Bronchial epithelial cell (primary cell): ENCODE measurements around the gene BSG. TPM values are rescaled to one million over a fixed set of nuclear protein-coding genes. Genes with fewer than 3 reads are reported as not detected.

ENCODE experiments used
- DNase-seq: peaks from one replicate; pipeline ENCODE4 v3.0.0-alpha.2; 2010; ENCODE audit warnings: low read depth
- FAIRE-seq: peaks from 2 replicates; lab custom pipeline; 2011; peaks lifted over from hg19 to GRCh38; lab: Jason Lieb, UNC
- H3K27me3 ChIP-seq: 2 replicates; pipeline ENCODE4 v1.5.1; 2011; ENCODE audit warnings: low read length; ENCODE audit not compliant: control insufficient read depth, insufficient read depth
- H3K36me3 ChIP-seq: 2 replicates; pipeline ENCODE4 v1.5.1; 2011; ENCODE audit warnings: low read length; ENCODE audit not compliant: control insufficient read depth, insufficient read depth
- H3K4me3 ChIP-seq: 2 replicates; pipeline ENCODE4 v1.5.1; 2011; ENCODE audit warnings: mild to moderate bottlenecking, low read depth, low read length, control low read depth
- CTCF ChIP-seq: IDR thresholded peaks from 2 replicates; pipeline ENCODE4 v1.5.1; 2011; ENCODE audit warnings: mild to moderate bottlenecking, moderate library complexity, low read length, control low read depth, inconsistent platforms; ENCODE audit not compliant: insufficient read depth, severe bottlenecking
- total RNA-seq: library from RNA; depleted of rRNA; stranded (reverse); fragments of >200 nt; gene quantifications from 2 replicates; pipeline ENCODE4 v1.2.1, GENCODE V29; 2014

BSG gene
- total RNA-seq, 1 donor from 2014 or later = 369 TPM

DNA sequence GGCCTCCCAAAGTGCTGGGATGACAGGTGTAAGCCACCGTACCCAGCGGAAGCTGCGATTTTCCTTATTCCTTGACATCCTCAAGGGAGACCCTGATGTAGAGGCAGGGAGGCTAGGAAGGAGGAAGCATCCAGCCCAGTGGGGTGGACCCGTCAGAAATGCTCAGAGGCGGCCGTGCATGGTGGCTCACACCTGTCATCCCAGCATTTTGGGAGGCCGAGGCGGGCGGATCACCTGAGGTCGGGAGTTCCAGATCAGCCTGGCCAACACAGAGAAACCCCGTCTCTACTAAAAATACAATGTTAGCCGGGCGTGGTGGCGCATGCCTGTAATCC is 17.0 kb upstream of the BSG start:
- Histone ChIP-seq H3K27me3 (no peaks in the 10 kb centered on the region), H3K36me3 (no peaks in the 10 kb centered on the region), H3K4me3 (no peak overlapping the region)
- FAIRE-seq (no peak), DNase-seq (no peak)
- TF ChIP-seq CTCF = no peak

GRCh38 chr19:556611-557382 is 15.6 kb upstream of the BSG start:
- no peak for DNase-seq
- no peak for TF ChIP-seq CTCF
- H3K27me3 ChIP-seq = no peaks in the 10 kb centered on the region
- FAIRE-seq = no peak
- no peak overlapping the region for H3K4me3 ChIP-seq
- H3K36me3 ChIP-seq = no peaks in the 10 kb centered on the region

DNA sequence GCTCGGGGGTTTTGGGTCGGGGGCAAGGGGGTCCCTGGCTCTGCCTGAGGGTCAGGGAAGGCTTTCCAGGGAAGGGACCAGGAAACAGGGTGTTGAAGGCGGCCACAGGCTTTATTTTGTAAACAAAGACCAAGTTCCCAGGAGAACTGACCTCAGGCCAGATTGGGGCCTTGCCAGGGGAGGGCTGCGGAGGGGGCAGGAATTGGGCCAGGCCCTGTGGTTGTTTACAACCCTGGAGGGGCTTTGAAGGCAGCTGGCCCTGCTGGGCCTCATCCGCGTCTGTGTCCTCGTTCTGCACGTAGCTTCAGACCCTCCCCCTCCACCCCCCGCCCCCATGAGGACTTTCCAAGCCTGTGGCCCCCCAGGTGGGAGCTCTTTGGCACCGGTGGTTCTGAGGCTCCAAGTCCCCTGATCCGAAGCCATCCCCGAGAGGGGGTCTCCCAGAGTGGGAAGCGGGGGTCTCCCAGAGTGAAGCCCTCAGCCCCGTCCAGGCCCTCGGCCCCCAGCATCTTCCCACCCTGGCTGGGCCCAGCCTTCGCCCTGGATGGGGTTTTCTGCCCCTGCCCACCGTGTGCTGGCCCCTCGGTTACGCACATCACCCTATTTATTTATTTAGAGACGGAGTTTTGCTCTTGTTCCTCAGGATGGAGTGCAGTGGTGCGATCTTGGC is 13.5 kb upstream of the BSG start:
- no peaks in the 10 kb centered on the region for H3K27me3 ChIP-seq
- TF ChIP-seq CTCF = no peak
- FAIRE-seq (no peak), DNase-seq (no peak)
- no peaks in the 10 kb centered on the region for H3K36me3 ChIP-seq
- no peak overlapping the region for H3K4me3 ChIP-seq

GRCh38 chr19:560121-560520 is 12.3 kb upstream of the BSG start:
- TF ChIP-seq CTCF = no peak
- FAIRE-seq (no peak), DNase-seq (no peak)
- no peaks in the 10 kb centered on the region for H3K27me3 ChIP-seq
- no peak overlapping the region for H3K4me3 ChIP-seq
- H3K36me3 ChIP-seq = no peaks in the 10 kb centered on the region

GRCh38 chr19:566403-566802 is 6.0 kb upstream of the BSG start:
- no peak for DNase-seq
- no peak overlapping the region for H3K4me3 ChIP-seq

More at GRCh38 chr19:566403-566802, 6.0 kb upstream of the BSG start:
- Histone ChIP-seq H3K36me3 (no peaks in the 10 kb centered on the region), H3K27me3 (no peaks in the 10 kb centered on the region)
- no peak for FAIRE-seq
- TF ChIP-seq CTCF = no peak
